GM18873 (cell line): ENCODE data around the gene VAC14.
"Not testable (repeated sequence)": the region's sequence is repeated elsewhere in the genome, so short reads cannot be mapped to it uniquely, and the experiment has no call there.

Source experiments
- ATAC-seq: cut with Tn5 transposase; IDR thresholded peaks from one replicate; pipeline ENCODE4 v1.9.1; 2021; ENCODE audit warnings: mild to moderate bottlenecking, moderate library complexity, moderate number of reproducible peaks; ENCODE audit not compliant: unreplicated experiment, low FRiP score

Gene VAC14

DNA sequence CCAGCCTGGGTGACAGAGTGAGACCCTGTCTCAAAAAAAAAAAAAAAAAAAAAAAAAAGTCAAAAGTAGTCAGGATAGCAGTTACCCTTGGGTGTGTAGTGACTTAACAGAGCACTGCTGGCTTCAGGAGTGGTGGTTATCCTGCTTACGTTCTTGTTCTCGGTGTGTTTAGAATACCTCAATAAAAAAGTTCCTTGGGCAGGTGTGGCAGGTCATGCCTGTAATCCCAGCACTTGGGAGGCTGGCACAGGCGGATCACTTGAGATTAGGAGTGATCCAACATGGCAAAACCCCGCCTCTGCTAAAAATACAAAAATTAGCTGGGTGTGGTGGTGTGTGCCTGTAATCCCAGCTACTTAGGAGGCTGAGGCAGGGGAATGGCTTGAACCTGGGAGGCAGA, 130.0 kb downstream of the VAC14 start:
- ATAC-seq, result not testable (repeated sequence)

DNA sequence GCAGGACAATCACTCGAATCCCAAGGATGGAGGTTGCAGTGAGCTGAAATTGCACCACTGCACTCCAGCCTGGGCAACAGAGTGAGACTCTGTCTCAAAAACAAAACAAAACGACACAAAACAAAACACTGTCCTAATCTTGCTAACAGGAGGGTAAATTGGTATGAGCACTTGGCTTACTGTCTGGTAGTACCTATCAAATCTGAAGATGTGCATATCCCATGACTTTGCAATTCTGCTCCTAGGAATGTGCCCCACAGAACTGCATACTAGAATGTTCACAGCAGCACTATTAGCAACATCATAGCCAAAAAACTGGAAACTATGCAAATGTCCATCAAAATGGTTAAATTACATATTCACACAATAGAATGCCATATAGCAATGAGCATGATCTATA, 130.8 kb downstream of the VAC14 start:
- ATAC-seq, result no peak

DNA sequence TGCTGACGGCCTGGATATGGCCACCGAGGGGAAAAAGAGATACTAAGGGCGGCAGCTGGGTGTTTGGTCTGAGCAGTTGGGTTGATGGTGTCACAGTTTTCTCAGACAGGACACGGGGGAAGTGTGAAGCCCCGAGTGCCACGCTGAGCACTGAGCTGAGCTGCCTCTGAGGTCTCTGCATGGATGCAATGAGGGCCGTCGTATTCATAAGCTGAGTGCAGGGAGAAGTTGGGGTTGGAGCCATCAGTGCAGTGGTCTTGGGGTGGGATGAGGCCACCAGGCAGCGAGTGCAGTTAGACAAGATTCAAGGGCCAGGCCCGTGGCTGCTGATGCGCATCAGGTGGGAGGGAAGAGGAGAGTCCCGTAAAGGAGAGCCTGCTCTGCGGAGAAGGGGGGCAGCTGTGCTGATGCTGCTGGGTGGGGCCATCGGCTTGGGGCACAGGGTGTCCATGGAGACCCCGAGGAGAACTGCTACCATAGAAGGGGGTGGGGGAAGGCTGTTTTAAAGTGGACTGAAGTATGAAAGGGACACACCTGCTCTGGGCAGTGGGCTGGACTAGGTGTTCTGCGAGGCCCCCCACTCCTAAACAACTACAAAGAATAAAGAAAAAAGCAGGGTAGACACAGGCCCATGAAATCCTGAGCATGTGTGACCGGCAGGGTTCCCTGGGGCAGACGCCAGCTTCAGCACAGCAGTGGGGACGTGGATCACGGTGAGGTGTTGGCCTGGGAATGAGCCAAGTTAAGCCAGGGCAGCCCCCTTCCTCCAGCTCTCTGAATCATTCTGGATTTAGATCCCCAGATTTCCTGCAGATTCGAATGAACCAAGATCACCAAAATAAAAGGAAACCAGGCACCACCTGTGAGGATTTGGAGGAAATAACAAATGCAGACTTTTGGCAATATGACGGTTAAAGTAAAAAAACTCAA, 134.9 kb downstream of the VAC14 start:
- ATAC-seq, result no peak

DNA sequence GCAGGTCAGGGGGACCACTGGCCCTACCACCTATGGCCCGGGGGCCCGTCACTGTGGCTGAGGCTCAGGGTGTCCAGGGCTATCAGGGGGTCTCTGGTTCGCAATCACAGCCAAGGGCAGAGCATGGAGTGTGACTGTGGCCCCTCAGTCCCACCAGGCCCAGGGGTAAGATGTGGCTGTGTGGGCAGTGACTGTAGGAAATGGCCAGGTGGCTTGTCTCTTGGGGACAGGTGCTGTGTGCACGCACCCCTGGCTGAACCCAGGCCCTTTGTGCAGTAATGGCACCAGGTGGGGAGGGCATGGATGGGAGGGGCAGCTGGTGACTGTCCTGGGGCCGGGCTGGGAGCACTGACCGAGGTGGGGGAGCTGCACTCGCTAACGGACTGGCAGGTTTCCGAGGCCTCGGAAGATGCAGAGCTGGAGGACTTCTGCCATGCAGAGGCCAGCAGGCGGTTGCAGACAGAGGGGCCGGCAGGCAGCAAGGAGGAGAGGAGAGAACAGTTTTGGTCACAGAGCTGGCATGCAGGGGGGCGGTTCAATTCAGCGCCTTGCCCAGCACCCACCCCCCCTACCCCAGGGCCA, 135.8 kb downstream of the VAC14 start:
- no peak for ATAC-seq

DNA sequence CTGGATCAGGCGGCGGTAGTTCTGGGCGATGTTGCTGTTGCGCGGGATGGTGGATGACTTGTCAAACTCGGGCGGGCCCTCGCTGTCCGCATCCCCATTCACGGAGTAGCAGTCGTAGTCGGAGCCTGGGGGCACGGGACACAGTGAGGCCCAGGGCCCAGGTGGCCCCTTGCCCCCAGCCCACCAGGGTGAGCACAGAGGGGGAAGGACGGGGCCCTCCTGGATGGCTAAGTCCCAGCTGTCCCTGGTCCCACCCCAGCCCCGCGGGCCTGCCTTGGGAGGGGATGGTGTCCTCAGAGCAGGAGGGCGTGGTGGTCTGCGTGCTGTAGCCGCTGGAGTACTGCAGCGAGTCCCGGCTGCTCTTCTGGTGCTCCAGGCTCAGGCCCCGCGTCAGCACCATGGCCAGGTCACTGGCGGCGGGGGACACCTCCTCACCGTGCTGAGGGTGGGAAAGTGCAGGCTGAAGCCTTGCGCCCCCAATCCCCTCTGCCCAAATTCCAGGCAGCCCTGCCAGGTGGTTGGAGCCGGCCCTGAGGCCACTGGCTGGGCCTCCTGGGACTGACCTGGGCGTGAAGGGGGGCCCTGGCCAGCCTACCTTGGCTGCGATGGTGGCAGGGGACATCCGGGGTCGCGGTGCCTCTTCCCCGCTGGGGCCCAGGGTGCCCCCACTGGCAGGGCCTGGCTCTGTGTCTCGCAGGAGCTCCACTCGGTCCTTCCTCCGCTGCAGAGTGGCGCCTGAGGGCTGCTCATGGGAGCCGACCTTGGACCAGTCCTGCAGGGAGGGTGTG, 136.4 kb downstream of the VAC14 start:
- ATAC-seq, result no peak

DNA sequence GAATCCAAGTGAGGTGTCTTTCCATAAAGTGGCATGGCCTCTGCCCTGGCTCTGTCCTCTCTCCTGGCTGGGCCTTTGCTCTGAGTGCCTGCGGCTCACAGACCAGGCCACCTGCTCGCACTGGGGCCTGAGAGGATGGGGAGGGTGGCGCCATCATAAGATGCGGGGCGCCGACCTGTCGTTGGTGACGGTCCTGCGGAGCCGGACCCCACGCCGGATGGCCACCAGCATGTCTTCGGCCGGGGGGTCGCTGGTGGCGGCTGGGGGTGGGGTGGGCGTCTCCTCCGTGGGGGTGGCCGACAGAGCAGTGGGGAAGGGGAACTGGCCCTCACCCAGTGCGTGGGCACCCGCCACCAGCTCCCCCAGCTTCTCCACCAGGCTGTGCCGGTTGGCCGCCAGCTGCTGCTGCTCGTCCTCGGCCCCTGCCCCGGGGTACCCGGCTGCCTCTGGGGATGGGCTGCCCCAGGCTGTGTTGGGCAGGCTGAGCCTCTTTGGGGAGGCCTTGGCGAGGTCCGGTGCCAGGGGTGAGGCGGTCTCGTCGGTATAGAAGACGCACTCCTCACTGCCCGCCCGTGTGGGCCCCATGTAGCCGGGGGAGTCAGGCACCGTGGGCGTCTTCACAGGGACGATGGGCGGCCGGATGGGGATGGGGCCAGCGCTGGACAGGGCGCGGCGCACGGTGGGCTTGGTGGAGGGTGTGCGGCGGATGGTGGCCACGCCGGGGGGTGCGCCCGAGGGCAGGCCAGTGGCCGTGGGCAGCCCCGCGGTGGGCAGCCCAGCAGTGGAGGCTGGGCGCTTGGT, 137.2 kb downstream of the VAC14 start:
- ATAC-seq, result no peak

DNA sequence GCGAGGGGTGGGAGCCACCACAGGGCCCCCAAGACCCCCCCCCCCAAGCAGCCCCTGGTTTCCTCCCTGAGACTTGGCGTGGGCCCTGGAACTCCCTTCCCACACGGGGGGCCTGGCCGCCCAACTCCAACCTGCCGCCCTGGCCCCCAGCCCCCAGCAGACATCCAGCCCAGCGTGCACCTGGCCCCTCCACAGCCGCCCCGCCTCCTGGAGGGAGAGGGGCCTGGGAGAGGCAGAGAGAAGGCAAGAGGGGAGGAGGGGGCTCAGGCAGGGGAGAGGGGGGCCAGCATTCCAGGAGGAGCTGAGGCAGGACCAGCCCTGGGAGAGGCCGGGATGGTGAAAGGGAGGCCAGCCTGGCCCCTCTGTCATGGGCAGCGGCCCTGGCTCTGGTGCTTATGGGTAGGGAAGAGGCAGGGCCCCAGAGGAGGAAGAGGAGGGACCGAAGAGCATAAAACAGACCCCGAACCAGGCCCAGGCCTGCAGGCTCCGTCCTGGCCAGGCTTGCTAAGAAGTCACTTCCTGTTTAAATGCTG, 137.9 kb downstream of the VAC14 start:
- ATAC-seq, result no peak

DNA sequence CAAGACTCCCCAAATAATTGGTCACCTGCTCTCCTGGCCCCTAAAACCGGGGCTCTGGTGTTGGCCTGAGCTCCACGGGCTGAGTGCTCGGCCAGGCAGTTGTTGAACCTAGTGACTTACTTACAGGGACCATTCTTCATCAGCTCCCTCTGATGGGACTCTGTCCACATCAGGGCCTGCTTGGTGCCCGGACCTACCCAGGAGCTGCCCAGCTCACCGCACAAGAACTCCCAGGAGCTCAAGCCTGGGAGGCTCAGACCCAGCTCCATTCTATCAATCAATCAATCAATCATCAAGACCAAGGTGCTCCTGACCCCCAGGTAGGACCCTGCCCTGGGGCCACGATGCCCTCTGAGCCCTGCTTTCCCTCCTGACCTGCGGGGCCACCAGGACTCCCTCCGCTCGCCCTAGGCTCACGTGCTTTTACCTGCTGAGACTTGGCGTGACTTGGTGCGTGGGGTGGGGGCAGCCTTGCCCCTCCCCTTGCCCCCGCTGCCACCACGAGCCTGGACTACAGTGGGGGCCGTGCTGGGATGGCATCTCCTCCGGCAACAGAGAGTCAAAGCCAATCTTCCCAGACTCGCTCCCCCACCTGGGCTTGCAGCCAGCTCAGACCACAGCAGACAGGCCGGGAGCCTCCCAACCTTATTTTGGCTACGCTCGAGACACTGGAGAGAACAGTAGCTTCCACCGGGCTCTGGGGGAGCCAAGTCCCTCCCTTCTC, 138.9 kb downstream of the VAC14 start:
- ATAC-seq, result no peak

DNA sequence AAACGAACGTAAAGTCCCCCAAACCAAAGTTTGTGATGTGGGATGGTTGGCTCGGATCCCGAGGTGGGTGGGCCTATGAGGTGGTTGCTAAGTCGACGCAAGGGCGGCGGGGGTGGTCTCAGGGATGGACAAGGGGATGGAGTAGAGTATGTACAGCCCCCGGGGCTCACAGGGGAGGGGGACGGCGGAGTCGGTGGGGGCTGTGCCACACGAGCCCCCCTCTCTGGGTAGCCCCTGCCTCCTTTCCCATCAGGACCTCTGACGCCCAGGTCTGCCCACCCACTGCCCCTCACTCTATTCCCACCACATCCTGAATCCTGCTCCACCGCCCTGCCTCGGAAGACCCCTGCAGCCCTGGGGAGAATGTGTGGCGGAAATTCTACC, 139.4 kb downstream of the VAC14 start:
- no peak for ATAC-seq

DNA sequence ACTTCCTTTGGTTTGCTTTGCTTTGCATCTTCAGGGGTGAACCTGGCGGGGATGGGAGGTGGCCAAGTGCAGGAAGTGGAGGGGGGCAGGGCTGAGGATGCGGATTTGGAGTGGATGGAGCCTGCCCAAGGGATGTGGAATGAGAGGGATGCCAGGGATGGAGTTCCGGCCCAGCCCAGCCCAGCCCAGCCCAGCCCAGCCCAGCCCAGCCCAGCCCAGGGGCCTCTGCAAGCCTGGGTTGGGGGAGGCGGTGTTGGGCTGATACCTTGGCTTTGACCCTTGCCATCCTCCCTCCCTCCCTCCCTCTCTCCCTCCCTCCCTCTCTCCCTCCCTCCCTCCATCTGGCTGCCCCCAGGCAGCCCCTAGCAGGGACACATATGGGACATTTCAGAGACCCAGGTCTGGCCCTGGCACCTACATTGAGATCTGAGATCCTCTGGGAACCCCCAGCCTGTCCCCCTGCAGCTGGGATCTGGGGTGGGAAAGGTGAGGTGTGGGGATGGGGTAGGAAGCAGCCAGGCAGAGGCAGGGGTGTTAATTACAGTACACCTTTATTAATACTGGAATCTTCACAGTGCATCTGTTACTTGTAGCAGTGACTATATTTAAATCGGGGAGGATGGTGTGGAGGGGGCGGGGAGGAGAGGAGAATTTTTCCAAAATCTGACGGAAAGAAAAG, 140.1 kb downstream of the VAC14 start:
- ATAC-seq, result no peak

DNA sequence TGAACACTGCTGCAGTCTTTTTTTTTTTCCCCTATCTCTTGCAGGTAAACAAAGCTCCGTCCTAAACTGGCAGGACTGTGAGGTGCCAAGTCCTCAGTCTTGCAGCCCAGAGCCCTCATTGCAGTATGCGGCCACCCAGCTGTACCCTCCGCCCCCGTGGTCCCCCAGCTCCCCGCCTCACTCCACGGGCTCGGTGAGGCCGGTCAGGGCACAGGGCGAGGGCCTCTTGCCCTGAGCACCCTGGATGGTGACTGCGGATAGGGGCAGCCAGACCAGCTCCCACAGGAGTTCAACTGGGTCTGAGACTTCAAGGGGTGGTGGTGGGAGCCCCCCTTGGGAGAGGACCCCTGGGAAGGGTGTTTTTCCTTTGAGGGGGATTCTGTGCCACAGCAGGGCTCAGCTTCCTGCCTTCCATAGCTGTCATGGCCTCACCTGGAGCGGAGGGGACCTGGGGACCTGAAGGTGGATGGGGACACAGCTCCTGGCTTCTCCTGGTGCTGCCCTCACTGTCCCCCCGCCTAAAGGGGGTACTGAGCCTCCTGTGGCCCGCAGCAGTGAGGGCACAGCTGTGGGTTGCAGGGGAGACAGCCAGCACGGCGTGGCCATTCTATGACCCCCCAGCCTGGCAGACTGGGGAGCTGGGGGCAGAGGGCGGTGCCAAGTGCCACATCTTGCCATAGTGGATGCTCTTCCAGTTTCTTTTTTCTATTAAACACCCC, 140.8 kb downstream of the VAC14 start:
- ATAC-seq, result no peak

DNA sequence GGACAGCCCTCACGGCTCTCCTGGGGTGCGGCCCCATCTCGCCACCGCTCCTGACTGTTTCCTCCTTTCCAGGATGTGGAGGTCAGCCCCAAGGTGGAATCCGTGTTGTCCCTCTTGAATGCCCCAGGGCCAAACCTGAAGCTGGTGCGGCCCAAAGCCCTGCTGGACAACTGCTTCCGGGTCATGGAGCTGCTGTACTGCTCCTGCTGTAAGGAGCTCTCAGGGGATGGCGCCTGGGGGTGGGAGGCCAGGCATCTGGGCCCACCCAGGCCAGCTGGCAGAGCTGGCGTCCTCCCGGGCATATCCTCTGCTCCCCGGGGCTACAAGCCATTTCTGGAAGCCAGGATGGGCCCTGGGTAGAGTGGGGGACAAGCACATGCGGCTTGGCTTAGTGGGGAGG, 141.4 kb downstream of the VAC14 start:
- no peak for ATAC-seq

DNA sequence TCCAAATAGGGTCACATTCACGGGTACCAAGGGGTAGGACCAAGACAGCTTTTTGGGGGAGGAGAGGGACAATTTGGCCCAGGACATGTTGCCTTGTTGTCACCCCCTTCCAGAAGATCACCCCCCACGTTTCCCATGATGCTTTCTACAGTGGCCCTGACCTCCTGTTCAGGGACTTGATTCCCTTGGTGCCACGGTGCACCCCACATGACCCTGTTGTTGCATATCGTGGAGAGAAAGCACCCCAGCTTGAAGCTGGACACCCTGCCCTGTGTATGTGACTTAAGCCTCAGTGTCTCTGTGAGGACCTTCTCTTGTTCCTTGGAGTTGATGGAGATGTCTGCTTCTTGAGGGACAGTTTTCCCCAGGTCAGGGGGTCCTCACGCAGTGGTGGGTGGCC, 142.0 kb downstream of the VAC14 start:
- ATAC-seq, result no peak

DNA sequence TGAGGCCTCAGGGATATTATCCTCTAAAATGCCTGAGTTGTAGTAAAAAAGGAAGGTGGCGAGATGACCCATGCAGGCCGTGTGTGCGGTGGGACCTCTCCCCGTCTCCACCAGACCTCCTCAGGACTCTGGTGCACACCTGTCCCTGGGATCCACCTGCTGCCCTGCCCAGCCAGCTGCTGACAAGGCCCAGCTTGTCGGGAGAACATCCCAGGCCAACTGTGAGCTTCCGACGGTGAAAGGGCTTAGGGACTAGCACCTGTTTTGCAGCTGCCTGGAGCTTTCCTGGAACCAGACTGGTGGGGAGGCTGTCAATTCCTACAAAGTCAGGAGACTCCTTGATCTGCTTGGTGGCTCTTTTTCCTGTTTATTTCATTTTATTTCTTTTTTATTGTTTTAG, 143.0 kb downstream of the VAC14 start:
- no peak for ATAC-seq

DNA sequence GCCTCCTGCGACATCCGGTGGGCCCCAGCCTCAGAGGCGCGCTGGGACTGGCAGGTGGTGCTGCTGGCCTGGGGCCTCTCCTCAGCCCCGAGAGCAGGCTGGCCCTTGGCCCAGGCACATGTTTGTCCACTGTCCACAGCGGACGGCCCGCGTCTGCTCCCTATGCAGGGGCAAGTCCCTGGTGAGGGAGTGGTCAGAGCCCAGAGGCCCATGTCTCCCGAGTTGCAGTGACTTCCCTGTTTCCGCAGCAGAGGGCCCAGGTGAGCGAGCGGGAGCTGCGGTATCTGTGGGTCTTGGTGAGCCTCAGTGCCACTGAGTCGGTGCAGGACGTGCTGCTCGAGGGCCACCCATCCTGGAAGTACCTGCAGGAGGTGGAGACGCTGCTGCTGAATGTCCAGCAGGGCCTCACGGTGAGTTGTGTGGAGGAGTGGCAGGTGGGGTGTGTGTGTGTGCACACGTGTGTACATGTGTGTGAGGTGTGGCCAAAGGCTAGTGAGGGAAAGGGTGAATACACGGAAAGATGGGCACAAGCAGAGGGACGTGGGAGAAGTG, 144.2 kb downstream of the VAC14 start:
- no peak for ATAC-seq

DNA sequence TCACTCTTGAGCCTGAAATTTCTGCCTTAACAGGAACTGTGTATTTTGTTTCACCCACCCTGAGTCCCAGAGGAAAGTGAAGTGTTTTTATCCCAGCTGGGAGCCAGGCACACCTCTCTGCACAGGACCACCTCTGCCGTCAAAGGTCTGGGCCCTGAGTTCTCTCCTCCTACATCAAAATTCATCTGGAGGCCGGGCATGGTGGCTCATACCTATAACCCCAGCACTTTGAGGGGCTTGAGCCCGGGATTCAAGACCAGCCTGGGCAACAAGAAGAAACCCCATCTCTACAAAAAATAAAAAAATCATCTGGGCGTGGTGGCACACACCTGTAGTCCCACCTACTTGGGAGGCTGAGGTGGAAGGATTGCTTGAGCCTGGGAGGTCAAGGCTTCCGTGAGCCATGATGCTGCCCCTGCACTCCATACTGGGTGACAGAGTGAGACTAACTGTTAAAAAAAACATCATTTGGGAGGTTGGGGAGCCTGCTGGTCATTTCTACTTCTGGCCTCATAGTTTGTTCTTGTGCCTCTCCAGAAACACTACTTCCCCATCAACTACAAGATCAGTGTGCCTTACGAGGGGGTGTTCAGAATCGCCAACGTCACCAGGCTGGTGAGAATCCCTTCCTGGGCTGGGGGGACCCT, 144.8 kb downstream of the VAC14 start:
- ATAC-seq, result no peak
